ENCODE measurements around the gene ABI1.

The ABI1 gene

DNA sequence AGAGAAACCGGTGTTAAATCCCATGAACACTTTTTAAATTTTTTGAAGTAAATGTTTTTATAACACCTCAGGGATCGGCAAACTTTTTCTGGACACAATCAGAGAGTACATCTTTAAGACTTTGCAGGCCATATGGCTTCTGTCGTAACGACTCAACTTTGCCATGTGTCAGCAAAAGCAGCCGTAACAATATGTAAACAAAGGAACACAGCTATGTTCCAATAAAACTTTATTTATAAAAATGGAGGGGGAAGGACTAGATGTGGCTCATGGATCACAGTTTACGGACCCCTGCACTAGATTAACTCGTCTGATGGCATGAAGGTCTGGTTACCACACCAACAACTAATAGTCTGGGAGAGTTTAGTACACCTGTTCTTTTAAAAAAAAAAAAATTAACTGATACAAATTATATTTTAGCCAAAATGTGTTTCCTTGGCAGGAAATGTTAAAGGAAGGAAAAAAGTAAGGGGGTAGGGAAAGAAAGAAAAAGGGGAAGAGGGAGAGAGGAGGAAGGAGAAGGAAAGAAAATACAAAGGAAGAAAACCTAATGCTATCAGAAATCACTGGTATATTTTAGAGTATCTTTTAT, 50.2 kb downstream of the ABI1 start:
- H3K27me3 ChIP-seq: no peaks in the 10 kb centered on the region
- no peak overlapping the region for H3K4me3 ChIP-seq (ENCODE audit: low read depth, low read length)
- no peak for DNase-seq
- no peaks in the 10 kb centered on the region for H3K9me3 ChIP-seq
- no peaks in the 10 kb centered on the region for H3K36me3 ChIP-seq
- no peaks in the 10 kb centered on the region for H3K4me1 ChIP-seq
- no peak for TF ChIP-seq CTCF (IDR thresholded peaks at IDR 0.05; ENCODE audit: low read depth, low read length)

- no peaks in the 10 kb centered on the region for H3K9me3 ChIP-seq
- no peaks in the 10 kb centered on the region for H3K4me1 ChIP-seq
- no peak for TF ChIP-seq CTCF (IDR thresholded peaks at IDR 0.05; ENCODE audit: low read depth, low read length)
- H3K4me3 ChIP-seq (ENCODE audit: low read depth, low read length): no peak overlapping the region
- H3K27me3 ChIP-seq: no peaks in the 10 kb centered on the region
- no peak for DNase-seq
- no peaks in the 10 kb centered on the region for H3K36me3 ChIP-seq
Observed at GRCh38 chr10:26809973-26810372, 50.8 kb downstream of the ABI1 start.

- Histone ChIP-seq H3K4me1 (no peaks in the 10 kb centered on the region), H3K27me3 (no peaks in the 10 kb centered on the region), H3K4me3 (ENCODE audit: low read depth, low read length) (no peak overlapping the region), H3K9me3 (no peaks in the 10 kb centered on the region), H3K36me3 (no peaks in the 10 kb centered on the region)
- no peak for DNase-seq
- no peak for TF ChIP-seq CTCF (IDR thresholded peaks at IDR 0.05; ENCODE audit: low read depth, low read length)
Observed at GRCh38 chr10:26807532-26807931, 53.2 kb downstream of the ABI1 start.

DNA sequence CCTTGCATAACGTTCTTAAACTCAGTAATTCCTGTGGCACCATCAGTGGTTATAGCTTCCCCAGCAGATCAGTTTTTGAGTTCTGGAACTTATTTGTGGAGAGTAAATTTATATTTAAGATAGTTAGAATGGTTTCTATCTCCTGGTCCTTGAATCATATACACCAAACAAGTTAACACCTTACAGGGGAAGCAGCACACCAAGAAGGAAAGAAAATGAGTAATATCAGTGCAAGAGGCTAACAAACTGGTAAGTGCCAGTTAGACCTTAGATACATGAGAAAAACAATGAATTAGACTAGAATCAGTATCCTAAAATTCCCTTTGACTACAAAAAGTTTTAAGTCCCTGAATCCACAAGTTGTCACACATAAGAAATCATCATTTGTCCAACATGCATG, 54.2 kb downstream of the ABI1 start:
- H3K4me3 ChIP-seq (ENCODE audit: low read depth, low read length): no peak overlapping the region

GRCh38 chr10:26805567-26806245, 55.1 kb downstream of the ABI1 start:
- Histone ChIP-seq H3K36me3 (no peaks in the 10 kb centered on the region), H3K4me1 (no peaks in the 10 kb centered on the region), H3K4me3 (ENCODE audit: low read depth, low read length) (no peak overlapping the region), H3K9me3 (no peaks in the 10 kb centered on the region), H3K27me3 (no peaks in the 10 kb centered on the region)
- no peak for DNase-seq
- TF ChIP-seq CTCF (IDR thresholded peaks at IDR 0.05; ENCODE audit: low read depth, low read length): no peak

More for the DNA sequence above, 54.2 kb downstream of the ABI1 start:
- no peaks in the 10 kb centered on the region for H3K36me3 ChIP-seq
- no peaks in the 10 kb centered on the region for H3K4me1 ChIP-seq
- no peak for TF ChIP-seq CTCF (IDR thresholded peaks at IDR 0.05; ENCODE audit: low read depth, low read length)
- DNase-seq: no peak
- H3K9me3 ChIP-seq: no peaks in the 10 kb centered on the region
- H3K27me3 ChIP-seq: no peaks in the 10 kb centered on the region

All from BE2C (cell line).